Dedifferentiated amniotic fluid mesenchymal stem cell (primary cell): Measurements from ENCODE around the gene NRN1.
"Not testable (repeated sequence)": the region's sequence is repeated elsewhere in the genome, so short reads cannot be mapped to it uniquely, and the experiment has no call there.

Source experiments
- DNase-seq: peaks from one replicate; pipeline ENCODE4 v3.0.0-alpha.2; 2016; ENCODE audit errors: extremely low spot score

NRN1 gene

GRCh38 chr6:5981126-5982026 lies 25.3 kb downstream of the NRN1 start:
- no peak for DNase-seq

- no peak for DNase-seq
Observed at GRCh38 chr6:5979650-5980420, 26.9 kb downstream of the NRN1 start.

- DNase-seq, result no peak
Observed at GRCh38 chr6:5976811-5977210, 29.9 kb downstream of the NRN1 start.

GRCh38 chr6:5968817-5969734 lies 37.6 kb downstream of the NRN1 start:
- DNase-seq, result no peak

GRCh38 chr6:5968036-5968435 lies 38.7 kb downstream of the NRN1 start:
- not testable (repeated sequence) for DNase-seq

- DNase-seq, result no peak
Observed at GRCh38 chr6:5967594-5967993, 39.1 kb downstream of the NRN1 start.

- DNase-seq, result no peak
Observed at GRCh38 chr6:5962794-5963193, 43.9 kb downstream of the NRN1 start.

GRCh38 chr6:5961836-5962235 lies 44.9 kb downstream of the NRN1 start:
- no peak for DNase-seq

GRCh38 chr6:5960456-5960855 lies 46.3 kb downstream of the NRN1 start:
- no peak for DNase-seq

GRCh38 chr6:5958921-5959320 lies 47.8 kb downstream of the NRN1 start:
- no peak for DNase-seq

- DNase-seq, result no peak
Observed at GRCh38 chr6:5956939-5957338, 49.8 kb downstream of the NRN1 start.

- no peak for DNase-seq
Observed at GRCh38 chr6:5950361-5950785, 56.4 kb downstream of the NRN1 start.
